Measurements from ENCODE around the gene CES2.
"Not testable (repeated sequence)": the region's sequence is repeated elsewhere in the genome, so short reads cannot be mapped to it uniquely, and the experiment has no call there.

CES2 gene

GRCh38 chr16:66952430-66953110, 17.3 kb downstream of the CES2 start:
- DNase-seq (ENCODE audit: low read depth in 2 of 3, low spot score in 2 of 3) = no peak

DNA sequence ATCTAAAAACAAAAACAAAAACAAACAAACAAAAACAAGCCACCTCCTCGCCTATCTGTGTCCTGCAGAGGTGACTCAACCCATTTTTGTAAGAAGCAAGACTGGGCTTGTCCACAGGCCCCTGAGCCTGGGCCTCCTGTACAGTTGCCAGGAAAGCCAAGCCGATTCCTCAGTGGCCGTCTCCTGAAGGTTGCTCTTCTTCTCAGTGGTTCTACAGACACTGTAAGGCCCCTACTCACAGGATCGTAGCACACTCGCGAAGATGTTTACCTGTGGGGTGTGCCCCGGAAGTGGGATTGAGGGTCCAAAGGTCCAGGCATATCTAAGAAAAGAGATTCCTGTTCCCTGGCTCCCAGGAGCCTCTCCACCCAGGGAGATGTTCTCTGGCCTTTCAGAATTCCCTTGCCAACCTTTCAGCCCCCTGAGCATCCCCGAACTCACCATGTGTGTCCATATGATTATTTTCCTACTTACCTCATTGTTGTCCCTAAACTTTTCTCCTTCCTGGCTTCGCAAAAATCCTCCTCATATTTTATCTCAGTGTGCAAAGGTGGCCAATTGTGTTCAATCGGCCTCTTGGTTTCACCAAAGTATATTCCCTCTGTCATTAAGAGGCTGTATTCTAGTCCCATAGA, 18.3 kb downstream of the CES2 start:
- DNase-seq (ENCODE audit: low read depth in 2 of 3, low spot score in 2 of 3) = no peak

GRCh38 chr16:66954097-66954659, 18.9 kb downstream of the CES2 start:
- DNase-seq (ENCODE audit: low read depth in 2 of 3, low spot score in 2 of 3) = peak in 2 of 3 experiments; percentile 40 to 45

DNA sequence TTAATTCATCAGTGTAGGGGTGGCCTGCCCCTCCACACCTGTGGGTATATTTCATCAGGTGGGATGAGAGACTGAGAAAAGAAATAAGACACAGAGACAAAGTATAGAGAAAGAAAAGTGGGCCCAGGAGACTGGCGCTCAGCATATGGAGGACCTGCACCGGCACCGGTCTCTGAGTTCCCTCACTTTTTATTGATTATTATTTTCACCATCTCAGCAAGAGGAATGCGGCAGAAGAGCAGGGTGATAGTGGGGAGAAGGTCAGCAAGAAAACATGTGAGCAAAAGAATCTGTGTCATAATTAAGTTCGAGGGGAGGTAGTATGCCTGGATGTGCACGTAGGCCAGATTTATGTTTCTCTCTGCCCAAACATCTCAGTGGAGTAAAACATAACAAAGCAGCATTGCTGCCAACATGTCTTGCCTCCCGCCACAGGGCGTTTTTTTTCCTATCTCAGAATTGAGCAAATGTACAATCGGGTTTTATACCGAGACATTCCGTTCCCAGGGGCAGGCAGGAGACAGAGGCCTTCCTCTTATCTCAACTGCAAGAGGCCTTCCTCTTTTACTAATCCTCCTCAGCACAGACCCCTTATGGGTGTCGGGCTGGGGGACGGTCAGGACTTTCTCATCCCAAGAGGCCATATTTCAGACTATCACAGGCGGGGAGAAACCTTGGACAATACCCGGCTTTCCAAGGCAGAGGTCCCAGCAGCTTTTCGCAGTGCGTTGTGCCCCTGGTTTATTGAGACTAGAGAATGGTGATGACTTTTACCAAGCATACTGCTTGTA, 20.2 kb downstream of the CES2 start:
- not testable (repeated sequence) for DNase-seq (ENCODE audit: low read depth in 2 of 3, low spot score in 2 of 3)

- DNase-seq (ENCODE audit: low read depth in 2 of 3, low spot score in 2 of 3) = not testable (repeated sequence)
Measured at GRCh38 chr16:66956154-66956457, 20.8 kb downstream of the CES2 start.

- no peak for DNase-seq (ENCODE audit: low read depth in 2 of 3, low spot score in 2 of 3)
Measured at GRCh38 chr16:66958857-66959703, 23.8 kb downstream of the CES2 start.

DNA sequence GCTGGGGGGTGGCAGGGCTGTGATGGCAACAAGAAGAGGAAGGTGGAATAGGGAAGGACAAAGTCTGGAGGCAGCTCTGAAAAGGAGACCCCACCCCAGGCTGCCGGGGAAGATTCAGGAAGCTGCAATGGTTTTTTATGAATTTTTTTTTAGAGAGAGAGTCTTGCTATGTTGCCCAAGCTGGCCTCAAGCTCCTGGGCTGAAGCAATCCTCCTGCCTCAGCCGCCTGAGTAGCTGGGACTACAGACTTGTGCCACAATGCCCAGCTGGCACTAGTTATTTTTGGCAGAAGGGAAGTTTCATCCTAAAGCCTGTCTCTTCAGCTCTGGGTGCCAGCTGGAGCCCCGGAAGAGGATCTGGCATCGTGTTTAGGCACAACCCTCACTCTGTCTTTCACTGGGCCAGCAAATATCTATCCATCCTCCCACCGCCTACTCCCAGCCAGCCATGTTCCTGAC, 24.4 kb downstream of the CES2 start:
- no peak for DNase-seq (ENCODE audit: low read depth in 2 of 3, low spot score in 2 of 3)

DNA sequence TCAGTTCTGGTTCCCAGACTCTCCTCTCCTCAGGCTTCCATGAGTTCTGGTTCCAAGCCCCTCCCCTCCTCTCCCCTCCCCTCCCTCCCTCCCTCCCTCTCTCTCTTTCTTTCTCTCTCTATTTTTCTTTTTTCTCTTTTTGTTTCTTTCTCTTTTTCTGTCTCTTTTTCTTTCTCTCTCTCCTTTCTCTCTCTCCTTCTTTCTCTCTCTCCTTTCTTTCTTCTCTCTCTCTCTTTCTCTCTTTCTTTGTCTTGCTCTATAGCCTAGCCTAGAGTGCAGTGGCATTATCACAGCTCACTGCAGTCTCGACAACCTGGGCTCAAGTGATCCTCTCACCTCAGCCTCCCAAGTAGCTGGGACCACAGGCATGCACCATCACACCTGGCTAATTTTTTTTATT, 25.0 kb downstream of the CES2 start:
- DNase-seq (ENCODE audit: low read depth in 2 of 3, low spot score in 2 of 3) = no peak

DNA sequence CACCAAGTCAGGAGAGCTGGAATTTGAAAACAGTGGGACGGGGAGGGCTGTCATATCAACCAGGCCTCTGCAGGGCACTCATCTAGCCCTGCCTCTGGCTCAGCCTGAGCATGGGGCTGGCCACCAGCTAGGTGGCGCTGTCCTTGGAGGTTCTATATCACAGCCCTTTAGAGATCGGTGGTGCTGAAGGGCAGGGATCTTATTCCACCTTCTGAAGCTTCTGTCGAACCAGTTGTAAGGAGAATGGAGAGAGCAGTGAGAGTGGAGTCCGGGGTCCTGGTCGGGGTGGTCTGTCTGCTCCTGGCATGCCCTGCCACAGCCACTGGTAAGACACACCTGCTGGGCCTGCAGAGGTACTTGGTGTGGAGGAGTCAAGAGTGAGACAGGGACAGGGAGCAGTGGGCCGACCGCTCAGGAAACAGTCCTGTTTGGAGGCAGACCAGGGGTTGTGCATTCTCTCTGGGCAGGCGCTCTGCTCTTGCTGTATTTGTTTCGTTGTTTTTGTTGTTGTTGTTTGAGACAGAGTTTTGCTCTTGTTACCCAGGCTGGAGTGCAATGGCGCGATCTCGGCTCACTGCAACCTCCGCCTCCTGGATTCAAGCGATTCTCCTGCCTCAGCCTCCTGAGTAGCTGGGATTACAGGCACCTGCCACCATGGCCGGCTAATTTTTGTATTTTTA, 25.9 kb downstream of the CES2 start, which contains the start of gene CES3:
Gene CES3, plus strand, starts transcription at position 202 of the 680 bp plus-strand sequence. Its CDS starts 42 bp downstream, at position 244.
- DNase-seq (ENCODE audit: low read depth in 2 of 3, low spot score in 2 of 3) = peak in 2 of 3 experiments; percentile 25 to 35

DNA sequence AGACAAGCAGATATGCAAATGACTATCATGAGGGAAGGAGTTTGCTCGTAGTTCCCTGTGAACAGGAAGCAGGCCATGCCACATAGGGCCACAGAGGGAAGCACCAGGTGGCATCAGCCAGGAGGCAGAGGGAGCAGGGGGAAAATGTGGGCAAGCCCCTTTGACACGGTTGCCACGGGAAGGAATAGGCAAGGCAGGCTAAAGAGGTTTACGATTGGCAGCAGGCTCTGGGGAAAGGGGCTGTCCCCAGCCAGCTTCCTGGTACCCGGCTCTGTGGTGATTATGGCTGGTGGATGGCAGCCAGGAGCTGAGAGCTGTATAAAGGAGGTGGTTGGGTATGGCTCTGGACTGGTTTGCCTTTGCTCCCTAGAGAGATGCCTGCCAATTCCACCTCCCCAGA, 26.6 kb downstream of the CES2 start:
- DNase-seq (ENCODE audit: low read depth in 2 of 3, low spot score in 2 of 3) = no peak

DNA sequence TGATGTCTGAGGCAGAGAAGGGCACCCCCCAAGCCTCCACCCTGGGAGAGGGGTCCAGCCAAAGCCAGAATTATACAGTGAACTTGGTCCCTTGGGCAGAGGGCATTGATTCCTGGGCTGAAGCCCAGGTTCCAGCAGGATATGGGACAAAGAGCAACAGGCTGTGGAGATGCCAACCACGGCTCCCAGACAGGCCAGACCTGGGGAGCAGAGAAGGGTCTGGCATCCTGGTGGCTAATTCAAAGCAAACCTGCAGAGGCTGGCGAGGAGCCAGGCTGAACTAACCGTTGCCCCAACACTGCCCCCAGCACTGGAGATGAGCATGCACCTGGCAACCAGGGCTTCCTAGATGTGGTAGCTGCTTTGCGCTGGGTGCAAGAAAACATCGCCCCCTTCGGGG, 28.7 kb downstream of the CES2 start:
- DNase-seq (ENCODE audit: low read depth in 2 of 3, low spot score in 2 of 3) = no peak

DNA sequence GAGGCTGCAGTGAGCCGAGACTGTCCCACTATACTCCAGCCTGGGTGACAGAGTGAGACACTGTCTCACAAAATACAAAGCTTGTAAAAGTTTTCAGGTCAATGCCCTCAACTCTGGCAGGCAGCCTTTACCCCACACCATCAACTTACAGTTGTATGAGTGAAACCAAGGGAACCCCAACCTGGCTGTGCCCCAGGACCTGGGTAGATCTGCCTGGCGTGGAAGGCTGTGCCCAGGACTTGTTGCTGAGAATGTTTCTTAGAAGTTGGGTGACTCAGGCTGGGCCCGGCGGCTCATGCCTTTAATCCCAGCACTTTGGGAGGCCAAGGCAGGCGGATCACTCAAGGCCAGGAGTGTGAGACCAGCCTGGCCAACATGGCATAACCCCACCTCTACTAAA, 33.5 kb downstream of the CES2 start:
- no peak for DNase-seq (ENCODE audit: low read depth in 2 of 3, low spot score in 2 of 3)

GRCh38 chr16:66970775-66971720, 35.7 kb downstream of the CES2 start:
- no peak for DNase-seq (ENCODE audit: low read depth in 2 of 3, low spot score in 2 of 3)

- DNase-seq (ENCODE audit: low read depth in 2 of 3, low spot score in 2 of 3) = no peak
Measured at GRCh38 chr16:66972983-66973382, 37.7 kb downstream of the CES2 start.

GRCh38 chr16:66973716-66974115, 38.4 kb downstream of the CES2 start:
- no peak for DNase-seq (ENCODE audit: low read depth in 2 of 3, low spot score in 2 of 3)

GRCh38 chr16:66974156-66974931, 39.0 kb downstream of the CES2 start:
- DNase-seq (ENCODE audit: low read depth in 2 of 3, low spot score in 2 of 3) = not testable (repeated sequence)

- DNase-seq (ENCODE audit: low read depth in 2 of 3, low spot score in 2 of 3) = peak in 1 of 3 experiments; percentile 38
Measured at GRCh38 chr16:66974932-66975246, 39.6 kb downstream of the CES2 start.

- no peak for DNase-seq (ENCODE audit: low read depth in 2 of 3, low spot score in 2 of 3)
Measured at GRCh38 chr16:66975302-66975893, 40.1 kb downstream of the CES2 start.

Data from activated CD8-positive, alpha-beta memory T cell treated with anti-CD3 and anti-CD28 coated beads for 48 hours (primary cell).